Activated CD4-positive, alpha-beta T cell treated with anti-CD3 and anti-CD28 coated beads for 48 hours (primary cell): Measurements from ENCODE around the gene ACSF3.

Source experiments
- DNase-seq: peaks from one replicate; pipeline ENCODE4 v3.0.0-alpha.2; 2020

The ACSF3 gene

DNA sequence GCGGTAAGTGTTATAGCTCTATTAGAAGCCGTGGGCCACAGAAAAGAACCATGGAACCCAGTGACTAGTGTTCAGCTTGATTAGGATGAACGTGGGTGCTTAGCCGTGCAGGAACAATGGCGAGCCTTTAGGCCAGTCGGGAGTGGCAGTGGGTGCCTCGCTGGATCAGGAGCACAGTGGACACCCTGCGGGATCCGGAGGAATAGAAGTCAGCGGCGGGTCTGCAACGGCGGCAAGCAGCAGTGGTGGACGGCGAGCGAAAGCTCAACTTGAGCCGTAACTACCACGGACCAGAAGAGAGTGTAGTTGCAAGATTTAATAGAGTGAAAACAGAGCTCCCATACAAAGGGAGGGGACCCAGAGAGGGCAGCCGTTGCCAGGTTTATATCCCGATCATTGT is 40.6 kb downstream of the ACSF3 start:
- DNase-seq: no peak

- DNase-seq: no peak
These were observed 41.5 kb downstream of the ACSF3 start for GRCh38 chr16:89135166-89135565.

GRCh38 chr16:89135971-89136765 is 42.5 kb downstream of the ACSF3 start:
- DNase-seq: no peak

DNA sequence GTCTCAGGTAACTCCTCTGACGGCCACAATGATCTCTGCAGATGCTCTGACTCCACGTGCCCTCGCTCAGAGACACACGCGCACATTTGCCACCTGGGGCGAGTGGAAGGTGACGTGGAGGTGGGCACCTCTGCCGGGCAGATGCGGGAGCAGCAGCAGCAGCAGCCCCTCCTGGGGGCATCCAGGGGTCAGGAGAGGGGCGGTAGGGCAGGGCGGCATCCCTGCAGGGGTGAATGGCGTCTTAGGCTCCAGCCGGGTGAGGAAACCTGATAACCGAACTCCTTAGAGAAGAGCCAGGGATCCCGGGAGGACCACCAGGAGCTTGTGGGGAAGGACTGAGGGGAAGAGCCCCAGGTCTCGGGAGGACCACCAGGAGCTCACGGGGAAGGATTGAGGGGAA is 43.3 kb downstream of the ACSF3 start:
- DNase-seq: no peak

- DNase-seq: no peak
These were observed 44.2 kb downstream of the ACSF3 start for GRCh38 chr16:89137666-89138512.

DNA sequence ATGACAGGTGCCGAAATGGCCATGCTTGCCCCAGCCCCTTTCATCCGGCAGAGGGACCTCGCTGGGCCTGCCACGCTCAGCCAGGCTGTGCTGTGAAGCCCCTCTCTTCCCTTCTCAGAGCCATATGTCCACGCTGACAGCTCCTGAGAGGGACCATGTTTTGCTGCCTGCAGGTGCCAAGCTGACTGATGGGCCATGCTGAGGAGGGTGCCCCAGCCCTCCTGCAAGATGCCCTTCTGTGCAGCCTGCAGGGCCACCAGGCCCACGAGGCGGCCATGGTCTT is 44.8 kb downstream of the ACSF3 start:
- DNase-seq: no peak

DNA sequence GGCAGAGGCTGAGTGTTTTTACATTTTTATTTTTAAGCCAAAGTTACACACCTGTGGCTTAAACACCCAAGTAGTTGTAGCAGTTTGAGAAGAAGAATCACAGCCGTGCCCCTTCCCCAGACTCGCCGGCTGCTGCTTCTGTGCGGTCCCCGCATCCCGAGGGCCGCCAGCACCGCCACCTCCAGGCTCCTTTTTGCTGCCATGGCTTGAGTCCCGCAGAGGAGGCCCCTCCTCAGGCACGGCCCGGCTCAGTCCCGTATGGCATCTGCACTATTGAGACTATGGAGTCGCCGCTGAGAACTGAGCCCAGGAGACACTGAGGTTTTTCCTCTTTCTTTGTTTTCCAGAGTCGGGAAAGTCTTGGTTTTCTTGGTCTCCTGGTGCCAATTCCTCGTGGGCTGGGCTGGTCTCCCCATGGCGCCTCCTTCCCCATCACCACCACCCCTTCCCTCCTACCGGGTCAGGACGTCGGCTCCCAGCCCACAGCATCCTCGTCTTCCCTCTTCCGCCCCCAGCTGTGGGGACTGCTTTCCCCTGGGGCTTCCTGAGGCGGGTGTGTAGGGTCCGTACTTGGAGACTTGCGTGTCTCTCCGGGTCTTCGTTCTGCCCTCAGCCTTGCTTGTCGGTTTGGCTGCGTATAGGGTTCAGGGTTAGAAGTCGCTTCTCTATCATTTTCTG is 45.3 kb downstream of the ACSF3 start:
- no peak for DNase-seq

GRCh38 chr16:89139907-89140361 is 46.3 kb downstream of the ACSF3 start:
- no peak for DNase-seq

- no peak for DNase-seq
These were observed 46.7 kb downstream of the ACSF3 start for GRCh38 chr16:89140401-89140800.

GRCh38 chr16:89140981-89141883 is 47.6 kb downstream of the ACSF3 start:
- DNase-seq: no peak

DNA sequence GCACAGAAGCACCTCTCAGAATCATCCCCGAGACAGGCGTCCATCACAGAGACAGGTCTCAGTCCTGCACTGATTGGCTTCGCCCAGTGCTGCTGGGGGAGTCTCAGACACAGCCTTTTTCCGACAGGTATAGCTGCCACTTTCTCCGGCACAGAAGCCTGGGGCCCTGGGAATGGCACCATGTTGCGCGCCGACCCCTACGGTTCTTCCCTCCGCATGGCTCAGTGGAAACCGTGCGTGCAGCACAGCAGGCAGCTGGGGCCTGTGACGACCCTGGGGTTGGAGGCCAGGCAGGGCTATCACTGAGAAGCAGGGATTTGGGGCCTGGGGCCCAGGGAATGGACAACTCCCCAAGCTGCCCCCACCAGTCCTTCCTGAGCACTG is 48.2 kb downstream of the ACSF3 start:
- no peak for DNase-seq

DNA sequence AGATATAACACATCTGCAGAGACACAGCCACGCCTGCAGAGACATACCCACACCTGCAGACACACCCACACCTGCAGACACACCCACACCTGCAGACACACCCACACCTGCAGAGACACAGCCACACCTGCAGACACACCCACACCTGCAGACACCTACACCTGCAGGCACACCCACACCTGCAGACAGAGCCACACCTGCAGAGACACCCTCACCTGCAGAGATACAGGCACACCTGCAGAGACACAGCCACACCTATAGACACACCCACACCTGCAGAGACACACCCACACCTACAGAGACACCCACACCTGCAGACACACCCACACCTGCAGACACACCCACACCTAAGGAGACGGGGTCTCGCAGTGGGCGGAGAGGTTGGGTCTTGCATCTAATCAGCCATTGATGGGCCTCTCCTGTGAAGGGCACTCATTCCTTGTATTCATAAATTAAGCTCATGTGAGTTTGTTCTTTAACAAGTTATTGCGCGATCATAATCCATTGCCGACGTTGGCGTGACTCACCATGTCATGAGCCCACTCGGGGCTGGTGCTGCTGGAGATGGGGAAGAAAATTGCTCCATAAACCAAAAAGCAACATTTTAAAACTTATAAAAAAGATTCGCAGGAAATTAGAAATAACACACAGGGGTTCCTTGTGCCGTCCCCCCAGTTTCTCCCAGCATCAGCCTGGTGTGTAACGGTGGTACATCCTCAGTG is 49.0 kb downstream of the ACSF3 start:
- no peak for DNase-seq

DNA sequence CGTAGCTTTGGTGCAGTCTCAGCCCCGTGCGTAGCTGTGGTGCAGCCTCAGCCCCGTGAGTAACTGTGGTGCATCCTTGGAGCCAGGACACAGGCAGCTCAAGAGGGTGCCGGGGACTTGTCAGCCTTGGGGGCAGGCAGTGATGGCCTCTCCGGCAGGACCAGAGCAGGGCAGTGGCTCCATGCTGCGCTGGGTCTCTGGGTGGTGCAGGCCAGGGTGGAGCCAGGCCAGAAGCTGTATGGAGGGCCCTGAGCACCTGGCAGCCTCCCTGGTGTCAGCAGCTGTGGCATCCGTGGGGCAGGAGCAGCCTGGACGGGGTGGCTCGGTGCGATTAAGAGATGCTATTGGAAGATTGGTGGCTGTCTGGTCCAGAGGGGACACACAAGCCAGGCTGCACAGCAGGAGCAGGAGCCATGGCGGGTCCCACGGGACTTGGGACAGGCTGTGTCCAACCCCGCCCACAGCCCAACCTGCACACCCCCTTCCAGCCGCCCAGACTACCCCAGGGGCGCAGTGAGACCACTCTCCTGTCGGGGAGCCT is 49.6 kb downstream of the ACSF3 start:
- no peak for DNase-seq

DNA sequence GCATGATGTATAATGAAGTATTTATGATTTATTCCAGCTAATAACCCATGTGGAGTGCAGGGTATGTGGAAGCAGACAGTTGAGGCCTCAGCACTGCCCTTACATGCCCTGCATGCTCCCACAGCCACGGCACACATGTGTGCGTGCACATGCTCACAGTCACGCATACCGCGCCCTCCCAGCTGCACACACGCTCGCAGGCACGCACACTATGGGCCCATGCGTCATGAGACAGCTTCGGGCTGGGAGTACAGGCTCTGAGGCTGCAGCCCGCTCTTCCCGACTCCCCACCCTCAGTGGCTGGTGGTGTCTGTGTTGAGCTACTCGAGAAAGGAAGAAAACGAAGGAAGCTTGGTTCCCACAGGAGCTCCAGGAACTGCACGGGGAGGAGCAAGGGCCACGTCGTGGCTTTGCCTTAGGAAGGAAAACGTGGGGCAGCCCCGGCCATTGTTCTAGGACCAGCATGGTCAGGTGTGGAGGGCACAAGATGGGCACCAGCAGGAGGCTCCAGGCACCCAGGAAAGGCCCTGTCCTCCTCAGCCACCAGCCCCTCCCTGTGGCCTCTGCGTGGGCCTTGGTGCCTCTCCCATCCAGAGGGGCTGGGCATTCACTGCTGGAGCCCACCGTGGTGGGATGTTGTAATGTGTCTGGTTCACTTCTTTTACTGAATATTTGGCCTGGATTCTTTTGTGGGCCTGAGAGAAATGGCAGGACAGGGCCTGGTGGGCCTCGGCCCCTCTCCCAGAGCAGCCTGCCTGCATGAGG is 50.4 kb downstream of the ACSF3 start:
- DNase-seq: no peak

- no peak for DNase-seq
These were observed 51.0 kb downstream of the ACSF3 start for GRCh38 chr16:89144681-89145080.

DNA sequence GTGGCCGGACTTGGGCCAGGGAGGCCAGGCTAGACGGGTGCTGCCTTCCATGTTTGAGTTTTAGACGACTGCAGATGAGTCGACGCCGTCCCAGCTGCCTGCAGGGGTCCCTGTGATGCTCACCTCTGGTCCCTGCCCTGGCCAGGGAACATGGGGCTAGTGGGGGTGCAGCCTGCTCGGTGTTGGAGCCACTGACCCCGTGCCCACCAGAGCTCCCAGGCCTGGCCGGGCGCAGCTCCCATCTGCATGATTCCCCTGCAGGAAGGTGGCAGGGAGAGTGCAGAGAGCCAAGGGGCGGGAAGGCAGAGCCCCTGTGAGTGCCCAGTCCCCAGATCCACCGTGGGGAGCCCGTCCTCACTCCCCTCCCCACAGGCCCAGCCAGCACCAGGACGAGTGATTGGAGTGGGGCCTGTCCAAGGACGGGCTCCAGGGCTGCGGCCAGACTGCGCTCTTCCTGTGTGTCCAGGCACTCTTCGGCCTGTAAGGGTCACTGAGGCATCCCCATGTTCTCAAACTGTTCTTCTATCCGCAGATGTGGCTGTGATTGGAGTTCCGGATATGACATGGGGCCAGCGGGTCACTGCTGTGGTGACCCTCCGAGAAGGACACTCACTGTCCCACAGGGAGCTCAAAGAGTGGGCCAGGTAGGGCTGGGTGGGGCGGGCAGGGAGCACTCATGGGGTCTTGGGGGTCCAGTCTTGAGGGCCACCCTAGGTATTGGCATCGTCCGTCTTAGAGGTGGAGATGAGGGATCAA is 51.9 kb downstream of the ACSF3 start:
- DNase-seq: no peak

DNA sequence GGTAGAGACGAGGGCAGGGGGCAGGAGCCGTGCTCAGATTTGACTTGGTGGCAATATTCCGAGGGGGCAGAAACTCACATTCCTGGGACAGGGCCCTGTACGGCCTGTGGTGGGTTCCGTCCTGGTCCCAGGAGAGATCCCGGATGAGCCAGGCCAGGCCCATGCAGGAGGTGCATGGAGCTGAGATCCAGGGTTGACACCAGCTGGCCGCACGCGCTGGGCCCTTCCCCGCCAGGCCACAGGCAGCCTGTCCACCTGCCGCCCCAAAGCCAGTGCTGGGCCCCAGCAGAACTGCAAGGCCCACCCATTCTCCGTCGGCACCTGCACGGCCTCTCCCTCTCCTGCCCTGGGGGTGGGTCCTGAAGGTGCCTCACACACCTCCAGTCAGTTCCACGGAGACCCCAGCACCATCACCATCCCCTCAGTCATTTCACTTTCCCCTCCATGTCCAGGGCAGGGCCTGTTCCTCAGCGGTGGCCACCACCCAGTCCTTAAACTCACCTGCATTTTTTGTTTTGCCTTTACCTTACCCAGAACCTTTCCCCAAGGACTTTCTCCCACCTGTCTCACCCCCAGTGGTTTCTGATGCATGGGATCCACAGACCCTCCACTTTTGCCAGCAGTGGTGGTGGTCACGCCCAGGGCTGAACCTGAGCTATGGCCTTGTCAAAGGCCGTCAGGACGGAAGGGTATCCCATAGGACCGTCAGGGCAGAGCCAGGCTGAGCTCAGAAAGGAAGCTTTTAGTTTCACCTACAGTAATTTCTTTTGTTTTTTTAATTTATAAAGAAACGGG is 52.8 kb downstream of the ACSF3 start:
- no peak for DNase-seq

DNA sequence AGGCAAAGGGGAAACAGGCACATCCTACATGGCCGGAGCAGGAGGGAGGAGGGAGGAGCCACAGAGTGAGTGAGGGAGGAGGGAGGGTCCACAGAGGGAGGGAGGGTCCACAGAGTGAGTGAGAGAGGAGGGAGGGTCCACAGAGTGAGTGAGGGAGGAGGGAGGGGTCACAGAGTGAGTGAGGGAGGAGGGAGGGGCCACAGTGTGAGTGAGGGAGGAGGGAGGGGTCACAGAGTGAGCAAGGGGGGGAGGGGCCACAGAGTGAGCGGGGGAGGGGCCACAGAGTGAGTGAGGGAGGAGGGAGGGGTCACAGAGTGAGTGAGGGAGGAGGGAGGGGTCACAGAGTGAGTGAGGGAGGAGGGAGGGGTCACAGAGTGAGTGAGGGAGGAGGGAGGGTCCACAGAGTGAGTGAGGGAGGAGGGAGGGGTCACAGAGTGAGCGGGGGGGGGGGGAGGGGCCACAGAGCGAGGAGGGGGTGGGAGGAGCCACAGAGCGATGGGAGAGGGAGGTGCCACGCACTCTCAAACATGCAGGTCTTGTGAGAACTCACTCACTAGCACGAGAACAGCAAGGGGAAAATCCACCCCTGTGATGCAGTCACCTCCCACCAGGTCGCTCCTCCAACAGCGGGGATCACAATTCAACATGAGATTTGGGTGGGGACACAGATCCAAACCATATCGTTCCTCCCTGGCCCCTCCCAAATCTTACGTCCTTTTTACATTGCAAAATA is 53.6 kb downstream of the ACSF3 start:
- no peak for DNase-seq

GRCh38 chr16:89149386-89149785 is 55.7 kb downstream of the ACSF3 start:
- no peak for DNase-seq
